ACHN (cell line): ENCODE measurements around the gene PSORS1C1.

ENCODE experiments used
- DNase-seq: peaks from one replicate; pipeline ENCODE4 v3.0.0-alpha.2; 2015
- in situ Hi-C: cut with HindIII; loops from 2 replicates; pipeline ENCODE4 v1.10.0; 2017; ENCODE audit warnings: low sequenced_read_pairs, low pct_ligation_motif_present, low pct_unique_long_range_greater_than_20kb

Gene PSORS1C1

GRCh38 chr6:31092238-31092637 is 22.4 kb upstream of the PSORS1C1 start:
- in situ Hi-C loops = no loop called here
- DNase-seq = no peak

- DNase-seq = no peak
- in situ Hi-C loops = no loop called here
These were observed 21.7 kb upstream of the PSORS1C1 start for GRCh38 chr6:31092769-31093505.

GRCh38 chr6:31094389-31094881 is 20.2 kb upstream of the PSORS1C1 start:
- no peak for DNase-seq
- in situ Hi-C loops = no loop called here

GRCh38 chr6:31096215-31096614 is 18.4 kb upstream of the PSORS1C1 start:
- in situ Hi-C loops = no loop called here
- DNase-seq = no peak

- in situ Hi-C loops = no loop called here
- no peak for DNase-seq
These were observed 17.9 kb upstream of the PSORS1C1 start for GRCh38 chr6:31096656-31097055.

- in situ Hi-C loops = no loop called here
- DNase-seq = no peak
These were observed 16.1 kb upstream of the PSORS1C1 start for GRCh38 chr6:31098449-31098938.

- in situ Hi-C loops = no loop called here
- no peak for DNase-seq
These were observed 11.5 kb upstream of the PSORS1C1 start for GRCh38 chr6:31103136-31103535.

GRCh38 chr6:31107052-31107451 is 7.5 kb upstream of the PSORS1C1 start:
- in situ Hi-C loops = no loop called here
- DNase-seq = no peak

- no peak for DNase-seq
- in situ Hi-C loops = no loop called here
These were observed 3.6 kb upstream of the PSORS1C1 start for GRCh38 chr6:31110825-31111582.

GRCh38 chr6:31111712-31112111 is 2.9 kb upstream of the PSORS1C1 start:
- DNase-seq = no peak
- in situ Hi-C loops = no loop called here

- DNase-seq = no peak
- in situ Hi-C loops = no loop called here
These were observed 2.1 kb upstream of the PSORS1C1 start, which contains the start of gene C6orf15 for GRCh38 chr6:31112478-31112877. Gene C6orf15, minus strand, starts transcription at chr6:31112575. Its CDS starts 20 bp downstream, at chr6:31112555.

GRCh38 chr6:31113861-31114540 is 599 bp upstream of the PSORS1C1 start:
- in situ Hi-C loops = no loop called here
- DNase-seq = no peak

GRCh38 chr6:31114970-31115849 is 610 bp downstream of the PSORS1C1 start:
- peak; percentile 83 for DNase-seq
- in situ Hi-C loops = no loop called here

- DNase-seq = no peak
- in situ Hi-C loops = no loop called here
These were observed 1.5 kb downstream of the PSORS1C1 start for GRCh38 chr6:31115941-31116560.

- no peak for DNase-seq
- in situ Hi-C loops = no loop called here
These were observed 2.2 kb downstream of the PSORS1C1 start for GRCh38 chr6:31116661-31117385.

- in situ Hi-C loops = no loop called here
- DNase-seq = no peak
These were observed 3.6 kb downstream of the PSORS1C1 start for GRCh38 chr6:31118178-31118577.
